ENCODE results near the gene CSNK2A1. TPM values are rescaled to one million over a fixed set of nuclear protein-coding genes. Genes with fewer than 3 reads are reported as not detected.
"Not testable (repeated sequence)": the region's sequence is repeated elsewhere in the genome, so short reads cannot be mapped to it uniquely, and the experiment has no call there.

Gene CSNK2A1
- total and polyA plus RNA-seq, 2 experiments from 2014 or later = 85.1 to 244 TPM

GRCh38 chr20:476561-477249, 66.9 kb downstream of the CSNK2A1 start:
- H3K27ac ChIP-seq (ENCODE audit: low read depth); H3K4me2 ChIP-seq; DNase-seq (ENCODE audit: low spot score); H3K4me1 ChIP-seq (ENCODE audit: insufficient read depth); ATAC-seq; H2AFZ ChIP-seq; H3K4me3 Mint-ChIP-seq; H3K4me3 ChIP-seq; H3K27me3 ChIP-seq (ENCODE audit: insufficient read depth); H3K4me1 Mint-ChIP-seq; H3K27ac Mint-ChIP-seq; H3K79me2 ChIP-seq (replicated peaks; ENCODE audit: insufficient read depth); H3K9me2 ChIP-seq (ENCODE audit: insufficient read depth): not testable (repeated sequence)
- Histone ChIP-seq H3K36me3 (ENCODE audit: insufficient read depth) (peaks cover 15% of the 10 kb centered on the region), H4K20me1 (replicated peaks; ENCODE audit: insufficient read depth) (peaks cover 22% of the 10 kb centered on the region; the same call in 1 of the 2 replicates), H3F3A (replicated peaks; ENCODE audit: low read depth) (peaks cover 11% of the 10 kb centered on the region; the same call in 1 of the 2 replicates)
- H3K27me3 Mint-ChIP-seq (ENCODE audit: insufficient read depth, low read depth, poor library complexity) = peaks cover 11% of the 10 kb centered on the region
- peaks cover 56% of the 10 kb centered on the region for H3K36me3 Mint-ChIP-seq (ENCODE audit: low read depth)
- peaks cover 23% of the 10 kb centered on the region for H3K9me3 Mint-ChIP-seq

DNA sequence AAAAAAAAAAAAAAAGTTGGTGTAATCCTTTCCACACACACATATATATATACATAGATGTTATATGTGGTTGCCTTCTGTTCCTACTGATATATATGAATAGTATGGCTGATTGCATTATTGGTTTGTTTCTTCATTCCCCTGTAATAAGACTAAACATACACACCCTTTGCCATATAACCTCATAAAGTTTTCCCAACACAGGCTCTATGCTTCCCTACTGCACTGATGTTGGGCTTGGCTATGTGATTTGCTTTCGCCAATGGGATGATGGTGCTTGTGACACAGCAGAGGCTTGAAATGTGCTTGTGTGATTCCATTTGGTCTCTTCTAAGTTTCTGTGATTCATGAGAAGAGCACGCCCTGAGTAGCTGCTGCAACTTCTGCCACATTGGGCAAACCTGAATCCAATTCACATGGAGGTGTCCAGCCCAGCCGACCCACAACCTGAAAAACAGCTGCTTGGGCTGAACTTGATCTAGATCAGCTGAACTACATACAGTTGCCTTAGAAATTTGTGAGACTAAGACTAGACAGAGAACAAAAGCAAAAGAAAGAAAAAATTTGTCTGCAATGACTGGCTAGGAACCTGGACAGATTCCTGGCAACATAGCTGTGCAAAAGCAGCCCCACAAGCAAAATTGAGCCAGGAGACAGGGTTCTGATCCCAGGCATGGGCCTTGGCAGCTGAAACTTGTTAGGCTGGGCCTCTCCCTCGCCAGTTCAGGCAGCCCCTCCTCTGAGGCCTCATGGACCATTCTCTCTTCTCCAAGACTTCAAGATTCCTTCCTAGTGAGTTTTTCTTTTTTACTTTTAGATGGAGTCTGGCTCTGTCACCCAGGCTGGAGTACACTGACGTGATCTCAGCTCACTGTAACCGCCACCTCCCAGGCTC, 67.9 kb downstream of the CSNK2A1 start:
- Histone ChIP-seq H4K20me1 (replicated peaks; ENCODE audit: insufficient read depth) (peaks cover 14% of the 10 kb centered on the region; the same call in 1 of the 2 replicates), H3K27ac (ENCODE audit: low read depth) (0 out of 2 replicates have a peak overlapping the region, but pooled peaks have one; percentile 32), H3K27me3 (ENCODE audit: insufficient read depth) (no peaks in the 10 kb centered on the region), H3K79me2 (replicated peaks; ENCODE audit: insufficient read depth) (no peaks in the 10 kb centered on the region), H3K4me1 (ENCODE audit: insufficient read depth) (no peaks in the 10 kb centered on the region), H3K4me2 (no peak overlapping the region), H3K36me3 (ENCODE audit: insufficient read depth) (peaks cover 10% of the 10 kb centered on the region), H3F3A (replicated peaks; ENCODE audit: low read depth) (peaks cover 7% of the 10 kb centered on the region; the same call in 1 of the 2 replicates), H2AFZ (no peak overlapping the region), H3K9me2 (ENCODE audit: insufficient read depth) (no peaks in the 10 kb centered on the region), H3K4me3 (no peak overlapping the region)
- H3K9me3 Mint-ChIP-seq = peaks cover 30% of the 10 kb centered on the region
- H3K36me3 Mint-ChIP-seq (ENCODE audit: low read depth) = peaks cover 53% of the 10 kb centered on the region
- H3K4me3 Mint-ChIP-seq = no peak overlapping the region
- H3K27me3 Mint-ChIP-seq (ENCODE audit: insufficient read depth, low read depth, poor library complexity) = peaks cover 11% of the 10 kb centered on the region
- no peak for DNase-seq (ENCODE audit: low spot score)
- H3K4me1 Mint-ChIP-seq = no peaks in the 10 kb centered on the region; the same call in 2 of the 3 replicates
- no peak for ATAC-seq
- H3K27ac Mint-ChIP-seq = peak overlapping the region; percentile 30; the same call in 1 of the 2 replicates
- no peak for TF ChIP-seq JUNB (IDR thresholded peaks at IDR 0.05; ENCODE audit: unreplicated experiment)
- TF ChIP-seq NANOG (IDR thresholded peaks at IDR 0.05; ENCODE audit: borderline replicate concordance) = no peak
- TF ChIP-seq EZH2phosphoT487 (IDR thresholded peaks at IDR 0.05; ENCODE audit: unreplicated experiment) = no peak
- no peak for TF ChIP-seq CREB1 (CRISPR knock-in tag; IDR thresholded peaks at IDR 0.05; ENCODE audit: low read depth)
- TF ChIP-seq, protein P1, sequence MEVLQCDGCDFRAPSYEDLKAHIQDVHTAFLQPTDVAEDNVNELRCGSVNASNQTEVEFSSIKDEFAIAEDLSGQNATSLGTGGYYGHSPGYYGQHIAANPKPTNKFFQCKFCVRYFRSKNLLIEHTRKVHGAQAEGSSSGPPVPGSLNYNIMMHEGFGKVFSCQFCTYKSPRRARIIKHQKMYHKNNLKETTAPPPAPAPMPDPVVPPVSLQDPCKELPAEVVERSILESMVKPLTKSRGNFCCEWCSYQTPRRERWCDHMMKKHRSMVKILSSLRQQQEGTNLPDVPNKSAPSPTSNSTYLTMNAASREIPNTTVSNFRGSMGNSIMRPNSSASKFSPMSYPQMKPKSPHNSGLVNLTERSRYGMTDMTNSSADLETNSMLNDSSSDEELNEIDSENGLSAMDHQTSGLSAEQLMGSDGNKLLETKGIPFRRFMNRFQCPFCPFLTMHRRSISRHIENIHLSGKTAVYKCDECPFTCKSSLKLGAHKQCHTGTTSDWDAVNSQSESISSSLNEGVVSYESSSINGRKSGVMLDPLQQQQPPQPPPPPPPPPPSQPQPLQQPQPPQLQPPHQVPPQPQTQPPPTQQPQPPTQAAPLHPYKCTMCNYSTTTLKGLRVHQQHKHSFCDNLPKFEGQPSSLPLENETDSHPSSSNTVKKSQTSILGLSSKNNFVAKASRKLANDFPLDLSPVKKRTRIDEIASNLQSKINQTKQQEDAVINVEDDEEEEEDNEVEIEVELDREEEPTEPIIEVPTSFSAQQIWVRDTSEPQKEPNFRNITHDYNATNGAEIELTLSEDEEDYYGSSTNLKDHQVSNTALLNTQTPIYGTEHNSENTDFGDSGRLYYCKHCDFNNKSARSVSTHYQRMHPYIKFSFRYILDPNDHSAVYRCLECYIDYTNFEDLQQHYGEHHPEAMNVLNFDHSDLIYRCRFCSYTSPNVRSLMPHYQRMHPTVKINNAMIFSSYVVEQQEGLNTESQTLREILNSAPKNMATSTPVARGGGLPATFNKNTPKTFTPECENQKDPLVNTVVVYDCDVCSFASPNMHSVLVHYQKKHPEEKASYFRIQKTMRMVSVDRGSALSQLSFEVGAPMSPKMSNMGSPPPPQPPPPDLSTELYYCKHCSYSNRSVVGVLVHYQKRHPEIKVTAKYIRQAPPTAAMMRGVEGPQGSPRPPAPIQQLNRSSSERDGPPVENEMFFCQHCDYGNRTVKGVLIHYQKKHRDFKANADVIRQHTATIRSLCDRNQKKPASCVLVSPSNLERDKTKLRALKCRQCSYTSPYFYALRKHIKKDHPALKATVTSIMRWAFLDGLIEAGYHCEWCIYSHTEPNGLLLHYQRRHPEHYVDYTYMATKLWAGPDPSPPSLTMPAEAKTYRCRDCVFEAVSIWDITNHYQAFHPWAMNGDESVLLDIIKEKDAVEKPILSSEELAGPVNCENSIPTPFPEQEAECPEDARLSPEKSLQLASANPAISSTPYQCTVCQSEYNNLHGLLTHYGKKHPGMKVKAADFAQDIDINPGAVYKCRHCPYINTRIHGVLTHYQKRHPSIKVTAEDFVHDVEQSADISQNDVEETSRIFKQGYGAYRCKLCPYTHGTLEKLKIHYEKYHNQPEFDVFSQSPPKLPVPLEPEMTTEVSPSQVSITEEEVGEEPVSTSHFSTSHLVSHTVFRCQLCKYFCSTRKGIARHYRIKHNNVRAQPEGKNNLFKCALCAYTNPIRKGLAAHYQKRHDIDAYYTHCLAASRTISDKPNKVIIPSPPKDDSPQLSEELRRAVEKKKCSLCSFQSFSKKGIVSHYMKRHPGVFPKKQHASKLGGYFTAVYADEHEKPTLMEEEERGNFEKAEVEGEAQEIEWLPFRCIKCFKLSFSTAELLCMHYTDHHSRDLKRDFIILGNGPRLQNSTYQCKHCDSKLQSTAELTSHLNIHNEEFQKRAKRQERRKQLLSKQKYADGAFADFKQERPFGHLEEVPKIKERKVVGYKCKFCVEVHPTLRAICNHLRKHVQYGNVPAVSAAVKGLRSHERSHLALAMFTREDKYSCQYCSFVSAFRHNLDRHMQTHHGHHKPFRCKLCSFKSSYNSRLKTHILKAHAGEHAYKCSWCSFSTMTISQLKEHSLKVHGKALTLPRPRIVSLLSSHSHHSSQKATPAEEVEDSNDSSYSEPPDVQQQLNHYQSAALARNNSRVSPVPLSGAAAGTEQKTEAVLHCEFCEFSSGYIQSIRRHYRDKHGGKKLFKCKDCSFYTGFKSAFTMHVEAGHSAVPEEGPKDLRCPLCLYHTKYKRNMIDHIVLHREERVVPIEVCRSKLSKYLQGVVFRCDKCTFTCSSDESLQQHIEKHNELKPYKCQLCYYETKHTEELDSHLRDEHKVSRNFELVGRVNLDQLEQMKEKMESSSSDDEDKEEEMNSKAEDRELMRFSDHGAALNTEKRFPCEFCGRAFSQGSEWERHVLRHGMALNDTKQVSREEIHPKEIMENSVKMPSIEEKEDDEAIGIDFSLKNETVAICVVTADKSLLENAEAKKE (CRISPR knock-in tag; IDR thresholded peaks at IDR 0.05) = no peak
- no peak for TF ChIP-seq ZNF331 (CRISPR knock-in tag; IDR thresholded peaks at IDR 0.05; ENCODE audit: low read depth)
- no peak for TF ChIP-seq ETS1 (IDR thresholded peaks at IDR 0.05)
- no peak for TF ChIP-seq ZNF114 (CRISPR knock-in tag; IDR thresholded peaks at IDR 0.05)
- TF ChIP-seq EZH2 (IDR thresholded peaks at IDR 0.05; ENCODE audit: low read depth, unreplicated experiment) = no peak
- no peak for TF ChIP-seq CTCF (conservative IDR thresholded peaks at IDR 0.05; ENCODE audit: low read depth in 2 of 2)
